Neuronal stem cell (in vitro differentiated cells): Measurements from ENCODE around the gene ZNF346.
"Not testable (repeated sequence)": the region's sequence is repeated elsewhere in the genome, so short reads cannot be mapped to it uniquely, and the experiment has no call there.

Experiments used
- DNase-seq: peaks from one replicate; pipeline ENCODE4 v3.0.0-alpha.2; 2013; ENCODE audit warnings: low spot score
- H2AFZ ChIP-seq: one replicate; pipeline ENCODE4 v1.6.1; 2013; ENCODE audit warnings: mild to moderate bottlenecking, low read length, inconsistent platforms
- H2AK5ac ChIP-seq: 2 replicates; pipeline ENCODE4 v1.6.1; 2013; ENCODE audit warnings: low read depth, mild to moderate bottlenecking, inconsistent platforms, low read length, moderate library complexity, mixed read lengths
- H2BK120ac ChIP-seq: 2 replicates; pipeline ENCODE4 v1.6.1; 2013; ENCODE audit warnings: low read depth, mild to moderate bottlenecking, inconsistent platforms, low read length, moderate library complexity, mixed read lengths
- H2BK12ac ChIP-seq: one replicate; pipeline ENCODE4 v1.6.1; 2013; ENCODE audit warnings: low read length, inconsistent platforms
- H2BK15ac ChIP-seq: 2 replicates; pipeline ENCODE4 v1.6.1; 2013; ENCODE audit warnings: mild to moderate bottlenecking, low read length, inconsistent platforms, mixed read lengths
- H2BK5ac ChIP-seq: one replicate; pipeline ENCODE4 v1.6.1; 2013; ENCODE audit warnings: inconsistent platforms, mild to moderate bottlenecking, low read length, moderate library complexity
- H3K14ac ChIP-seq: one replicate; pipeline ENCODE4 v1.6.1; 2013; ENCODE audit warnings: low read length, inconsistent platforms
- H3K18ac ChIP-seq: 2 replicates; pipeline ENCODE4 v1.6.1; 2013; ENCODE audit warnings: low read length, inconsistent platforms
- H3K23ac ChIP-seq: 2 replicates; pipeline ENCODE4 v1.6.1; 2013; ENCODE audit warnings: low read depth, mild to moderate bottlenecking, mixed read lengths, low read length, inconsistent platforms; ENCODE audit not compliant: poor library complexity
- H3K27ac ChIP-seq: replicated peaks from 3 replicates; pipeline ENCODE4 v1.5.1; 2013; ENCODE audit warnings: low read length, inconsistent platforms
- H3K27me3 ChIP-seq, 3 experiments: 2 replicates each; pipeline ENCODE4 v1.6.1; 2013; ENCODE audit warnings: low read length in 3 of 3, mild to moderate bottlenecking in 2 of 3, inconsistent platforms in 1 of 3, low read depth in 1 of 3, mixed read lengths in 1 of 3, moderate library complexity in 1 of 3; ENCODE audit not compliant: control insufficient read depth in 3 of 3, insufficient read depth in 3 of 3
- H3K36me3 ChIP-seq, 2 donors: replicated peaks in 1 of 2; 2 replicates each; pipeline ENCODE4 v1.6.1; 2013; ENCODE audit warnings: low read length in 2 of 2; ENCODE audit not compliant: control insufficient read depth in 2 of 2, insufficient read depth in 2 of 2
- H3K4ac ChIP-seq: 2 replicates; pipeline ENCODE4 v1.6.1; 2013; ENCODE audit warnings: inconsistent platforms, mild to moderate bottlenecking, low read length, moderate library complexity
- H3K4me1 ChIP-seq, 2 donors: 1 replicate in 1 of 2; 2 replicates in 1 of 2; pipeline ENCODE4 v1.6.1; 2013; ENCODE audit warnings: low read length in 2 of 2, low read depth in 1 of 2; ENCODE audit not compliant: control insufficient read depth in 2 of 2, insufficient read depth in 1 of 2
- H3K4me2 ChIP-seq: one replicate; pipeline ENCODE4 v1.6.1; 2013; ENCODE audit warnings: mild to moderate bottlenecking, low read length, inconsistent platforms; ENCODE audit not compliant: insufficient read depth, poor library complexity, severe bottlenecking
- H3K4me3 ChIP-seq, 2 donors: 2 replicates each; pipeline ENCODE4 v1.5.1; 2013; ENCODE audit warnings: low read length in 2 of 2, mild to moderate bottlenecking in 2 of 2, inconsistent platforms in 1 of 2, moderate library complexity in 1 of 2
- H3K79me1 ChIP-seq: one replicate; pipeline ENCODE4 v1.6.1; 2013; ENCODE audit warnings: low read depth, mild to moderate bottlenecking, inconsistent platforms, low read length, moderate library complexity
- H3K9ac ChIP-seq: one replicate; pipeline ENCODE4 v1.6.1; 2013; ENCODE audit warnings: mild to moderate bottlenecking, low read depth, low read length, inconsistent platforms; ENCODE audit not compliant: poor library complexity
- H3K9me3 ChIP-seq, 2 donors: replicated peaks in 1 of 2; 2 replicates each; pipeline versions ENCODE3 to v1.6.1; 2013; ENCODE audit warnings: low read length in 2 of 2, mild to moderate bottlenecking in 2 of 2, inconsistent platforms in 1 of 2, low read depth in 1 of 2, mixed read lengths in 1 of 2, moderate library complexity in 1 of 2; ENCODE audit not compliant: control insufficient read depth in 2 of 2, insufficient read depth in 1 of 2
- H4K8ac ChIP-seq: one replicate; pipeline ENCODE4 v1.6.1; 2013; ENCODE audit warnings: low read depth, mild to moderate bottlenecking, inconsistent platforms, low read length, moderate library complexity
- H4K91ac ChIP-seq: one replicate; pipeline ENCODE4 v1.6.1; 2013; ENCODE audit warnings: low read length, low read depth, mild to moderate bottlenecking, inconsistent platforms; ENCODE audit not compliant: poor library complexity
- WGBS, 2 donors: extraction: QIAGEN DNeasy Blood & Tissue Kit; methylation state at CpG; one replicate each; pipeline ENCODE4 v1.1.7; 2013; ENCODE audit warnings: missing lambda C conversion rate in 2 of 2, mixed read lengths in 1 of 2; ENCODE audit not compliant: insufficient read length in 2 of 2, insufficient replicate concordance in 1 of 2; ENCODE audit errors: extremely low coverage in 2 of 2; 5-methylcytosine and 5-hydroxymethylcytosine counted together

Gene ZNF346

DNA sequence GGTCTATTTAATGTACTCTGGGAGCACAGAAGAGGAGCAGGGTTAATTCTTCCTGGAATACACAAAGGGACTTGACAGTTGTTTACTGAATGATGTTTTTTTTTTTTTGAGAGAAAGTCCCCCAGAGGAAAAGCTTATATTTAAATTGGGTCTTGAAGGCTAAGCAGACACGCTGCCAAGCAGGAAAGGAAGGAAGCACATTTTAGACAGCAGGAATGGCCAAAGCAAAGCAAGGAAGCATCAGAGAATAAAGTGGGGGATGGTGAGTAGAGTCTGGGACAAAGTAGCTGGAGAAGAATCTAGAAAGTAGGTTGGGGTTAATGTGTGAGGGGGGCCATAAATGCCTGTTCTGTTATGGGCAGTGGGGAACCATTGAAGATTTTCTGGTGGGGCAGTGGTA lies 21.5 kb downstream of the ZNF346 start:
- Histone ChIP-seq H3K36me3 (peaks cover 18 to 84% of the 10 kb centered on the region in 2 donors), H3K14ac (no peak overlapping the region), H3K27ac (no peak overlapping the region), H3K9me3 (no peaks in the 10 kb centered on the region), H4K91ac (no peak overlapping the region), H4K8ac (no peak overlapping the region), H2BK5ac (no peak overlapping the region), H3K27me3 (no peaks in the 10 kb centered on the region), H2BK120ac (no peak overlapping the region), H3K79me1 (no peaks in the 10 kb centered on the region), H2BK15ac (no peak overlapping the region), H3K4ac (no peak overlapping the region), H3K4me1 (no peaks in the 10 kb centered on the region), H3K18ac (no peak overlapping the region), H2AK5ac (no peak overlapping the region), H2AFZ (no peak overlapping the region), H3K23ac (no peak overlapping the region), H3K4me3 (no peak overlapping the region), H2BK12ac (no peak overlapping the region), H3K9ac (no peak overlapping the region), H3K4me2 (no peak overlapping the region)
- no peak for DNase-seq
- no CpG with 5 or more reads among the region's 1 CpG for whole genome bisulfite sequencing, 2 donors

DNA sequence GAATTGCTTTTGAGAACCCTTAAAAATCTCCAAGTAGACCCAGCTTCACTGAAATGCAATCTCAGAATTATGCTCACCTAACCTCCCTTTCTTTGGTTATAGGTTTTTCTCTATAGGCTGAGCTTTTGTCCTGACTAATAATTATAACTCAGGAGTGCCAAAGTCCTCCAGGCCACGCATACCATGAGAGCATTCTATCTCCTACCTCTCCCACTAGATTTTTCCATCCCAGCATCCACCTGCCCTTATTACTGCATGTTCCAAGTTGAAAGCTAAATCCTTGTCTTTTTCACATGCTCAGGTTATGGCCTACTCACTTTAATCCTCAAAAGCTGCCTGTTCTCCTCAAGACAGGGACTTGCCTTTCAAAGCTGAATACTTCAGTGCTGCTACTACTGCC lies 22.1 kb downstream of the ZNF346 start:
- H3K4me3 ChIP-seq = no peak overlapping the region
- peaks cover 18 to 87% of the 10 kb centered on the region in 2 donors for H3K36me3 ChIP-seq
- H2BK120ac ChIP-seq = no peak overlapping the region
- H3K18ac ChIP-seq = no peak overlapping the region
- H3K4me1 ChIP-seq = no peaks in the 10 kb centered on the region
- no peak overlapping the region for H3K9ac ChIP-seq
- H3K27ac ChIP-seq = no peak overlapping the region
- H3K23ac ChIP-seq = no peak overlapping the region
- H4K8ac ChIP-seq = no peak overlapping the region
- no peak overlapping the region for H3K4ac ChIP-seq
- no peak overlapping the region for H3K4me2 ChIP-seq
- H2BK15ac ChIP-seq = no peak overlapping the region
- no peak overlapping the region for H2BK12ac ChIP-seq
- no peak overlapping the region for H2BK5ac ChIP-seq
- no peak overlapping the region for H3K14ac ChIP-seq
- H4K91ac ChIP-seq = no peak overlapping the region
- H3K9me3 ChIP-seq = no peaks in the 10 kb centered on the region
- no peaks in the 10 kb centered on the region for H3K79me1 ChIP-seq
- WGBS, 2 donors = no CpG with 5 or more reads among the region's 1 CpG
- no peaks in the 10 kb centered on the region for H3K27me3 ChIP-seq
- H2AFZ ChIP-seq = no peak overlapping the region
- H2AK5ac ChIP-seq = no peak overlapping the region
- no peak for DNase-seq

DNA sequence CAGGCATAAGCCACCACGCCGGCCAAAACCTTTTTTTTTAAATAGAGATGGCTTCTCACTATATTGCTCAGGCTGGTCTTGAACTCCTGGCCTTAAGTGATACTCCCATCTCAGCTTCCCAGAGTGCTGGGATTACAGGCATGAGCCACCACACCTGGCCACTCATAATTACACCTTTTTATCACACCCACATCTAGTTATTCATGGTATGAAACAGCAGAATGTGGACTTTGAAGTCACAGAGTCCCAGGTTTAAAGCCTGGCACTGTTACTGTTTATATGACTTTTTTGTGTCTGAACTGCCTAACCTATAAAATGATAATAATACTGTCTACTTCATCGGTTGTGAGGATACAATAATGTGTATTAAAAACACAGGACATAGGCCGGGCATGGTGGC lies 23.1 kb downstream of the ZNF346 start:
- Histone ChIP-seq H3K9ac (no peak overlapping the region), H3K4me2 (no peak overlapping the region), H3K27ac (no peak overlapping the region), H2AFZ (no peak overlapping the region), H3K23ac (no peak overlapping the region), H2AK5ac (no peak overlapping the region), H3K4me3 (no peak overlapping the region), H4K8ac (no peak overlapping the region), H3K9me3 (no peaks in the 10 kb centered on the region), H3K27me3 (no peaks in the 10 kb centered on the region), H2BK12ac (no peak overlapping the region), H2BK120ac (no peak overlapping the region), H3K36me3 (peaks cover 18 to 92% of the 10 kb centered on the region in 2 donors), H3K18ac (no peak overlapping the region), H3K79me1 (no peaks in the 10 kb centered on the region), H3K4me1 (peaks cover 0 to 7% of the 10 kb centered on the region in 2 donors), H4K91ac (no peak overlapping the region), H2BK5ac (no peak overlapping the region), H3K14ac (no peak overlapping the region), H2BK15ac (no peak overlapping the region), H3K4ac (no peak overlapping the region)
- no CpG with 5 or more reads among the region's 4 CpGs for WGBS, 2 donors
- DNase-seq = no peak

DNA sequence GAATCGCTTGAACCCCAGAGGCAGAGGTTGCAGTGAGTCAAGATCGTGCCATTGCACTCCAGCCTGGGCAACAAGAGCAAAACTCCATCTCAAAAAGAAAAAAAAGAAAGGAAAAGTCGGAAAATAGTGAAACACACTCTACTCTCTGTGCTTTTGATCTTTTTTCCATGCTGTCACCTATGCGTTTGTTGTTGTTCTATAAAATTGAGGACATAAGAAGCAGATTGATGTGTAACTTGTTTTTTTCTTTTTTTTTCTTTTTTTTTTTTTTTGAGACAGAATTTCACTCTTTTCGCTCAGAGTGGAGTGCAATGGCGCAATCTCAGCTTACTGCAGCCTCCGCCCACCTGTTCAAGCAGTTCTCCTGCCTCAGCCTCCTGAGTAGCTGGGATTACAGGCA lies 26.0 kb downstream of the ZNF346 start:
- not testable (repeated sequence) for H4K8ac ChIP-seq, H3K4me3 ChIP-seq, H3K4me2 ChIP-seq, H3K9ac ChIP-seq, H2BK120ac ChIP-seq, H2AK5ac ChIP-seq, H3K9me3 ChIP-seq, H3K23ac ChIP-seq, H3K4me1 ChIP-seq, H3K79me1 ChIP-seq, H3K18ac ChIP-seq, H2BK12ac ChIP-seq, H4K91ac ChIP-seq, H3K14ac ChIP-seq, H3K4ac ChIP-seq, H2BK15ac ChIP-seq, H3K27me3 ChIP-seq, H2BK5ac ChIP-seq, H2AFZ ChIP-seq, DNase-seq, H3K27ac ChIP-seq
- peaks cover 15 to 87% of the 10 kb centered on the region in 2 donors for H3K36me3 ChIP-seq
- WGBS, 2 donors = no CpG with 5 or more reads among the region's 7 CpGs
